ENCODE measurements around the gene MCU. TPM values are rescaled to one million over a fixed set of nuclear protein-coding genes. Genes with fewer than 3 reads are reported as not detected.
"Not testable (repeated sequence)": the region's sequence is repeated elsewhere in the genome, so short reads cannot be mapped to it uniquely, and the experiment has no call there.

The MCU gene
- total RNA-seq, 4 donors from 2014 or later = 17.6 to 24.9 (median 20.3) TPM

DNA sequence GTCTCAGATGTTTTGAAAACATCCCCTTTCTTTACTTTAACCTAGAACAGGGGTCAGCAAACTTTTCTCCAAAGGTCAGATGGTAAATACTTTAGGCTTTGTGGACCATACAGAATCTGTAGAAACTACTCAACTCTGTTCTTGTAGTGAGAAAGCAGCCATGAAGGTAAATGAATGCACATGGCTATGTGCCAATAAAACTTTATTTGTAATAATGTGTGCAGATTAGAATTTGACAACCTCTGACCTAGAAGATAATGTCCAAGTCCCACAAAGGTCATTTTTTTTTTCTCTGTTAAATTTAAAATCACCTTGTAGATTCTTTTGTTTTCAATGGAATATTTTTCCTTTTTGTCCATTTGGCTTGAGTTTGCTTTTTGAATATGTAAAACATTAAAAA lies 218.8 kb downstream of the MCU start:
- no peak overlapping the region for H3K4me3 ChIP-seq
- H3K36me3 ChIP-seq = no peaks in the 10 kb centered on the region
- H3K4me1 ChIP-seq = no peaks in the 10 kb centered on the region
- no peaks in the 10 kb centered on the region for H3K27me3 ChIP-seq
- no peaks in the 10 kb centered on the region for H3K9me3 ChIP-seq
- no peak for TF ChIP-seq POLR2A (IDR thresholded peaks at IDR 0.05)
- no peak for TF ChIP-seq POLR2AphosphoS5 (IDR thresholded peaks at IDR 0.05)
- TF ChIP-seq, protein P1, sequence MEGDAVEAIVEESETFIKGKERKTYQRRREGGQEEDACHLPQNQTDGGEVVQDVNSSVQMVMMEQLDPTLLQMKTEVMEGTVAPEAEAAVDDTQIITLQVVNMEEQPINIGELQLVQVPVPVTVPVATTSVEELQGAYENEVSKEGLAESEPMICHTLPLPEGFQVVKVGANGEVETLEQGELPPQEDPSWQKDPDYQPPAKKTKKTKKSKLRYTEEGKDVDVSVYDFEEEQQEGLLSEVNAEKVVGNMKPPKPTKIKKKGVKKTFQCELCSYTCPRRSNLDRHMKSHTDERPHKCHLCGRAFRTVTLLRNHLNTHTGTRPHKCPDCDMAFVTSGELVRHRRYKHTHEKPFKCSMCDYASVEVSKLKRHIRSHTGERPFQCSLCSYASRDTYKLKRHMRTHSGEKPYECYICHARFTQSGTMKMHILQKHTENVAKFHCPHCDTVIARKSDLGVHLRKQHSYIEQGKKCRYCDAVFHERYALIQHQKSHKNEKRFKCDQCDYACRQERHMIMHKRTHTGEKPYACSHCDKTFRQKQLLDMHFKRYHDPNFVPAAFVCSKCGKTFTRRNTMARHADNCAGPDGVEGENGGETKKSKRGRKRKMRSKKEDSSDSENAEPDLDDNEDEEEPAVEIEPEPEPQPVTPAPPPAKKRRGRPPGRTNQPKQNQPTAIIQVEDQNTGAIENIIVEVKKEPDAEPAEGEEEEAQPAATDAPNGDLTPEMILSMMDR (IDR thresholded peaks at IDR 0.05) = no peak
- TF ChIP-seq EP300 (IDR thresholded peaks at IDR 0.05) = no peak
- no peak overlapping the region for H3K27ac ChIP-seq
- no peak for ATAC-seq

DNA sequence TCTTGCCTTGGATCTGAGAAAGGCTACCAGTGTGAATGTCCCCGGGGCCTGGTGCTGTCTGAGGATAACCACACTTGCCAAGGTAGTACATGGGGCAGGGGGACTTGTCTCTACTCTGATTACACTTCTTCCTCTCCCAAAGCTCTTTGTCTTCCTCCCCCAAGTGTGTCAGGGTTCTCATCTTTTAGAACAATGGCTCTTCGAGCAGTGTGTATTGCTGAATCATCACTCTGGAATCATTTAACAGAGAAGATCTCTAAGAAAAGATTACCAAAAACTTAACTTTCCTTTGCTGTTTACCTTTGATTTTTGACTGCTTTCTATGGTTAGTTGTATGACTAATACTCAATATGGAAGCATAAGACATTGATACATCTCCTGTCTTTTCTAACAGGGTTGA lies 219.8 kb downstream of the MCU start:
- TF ChIP-seq EP300 (IDR thresholded peaks at IDR 0.05) = no peak
- no peaks in the 10 kb centered on the region for H3K9me3 ChIP-seq
- no peak for ATAC-seq
- no peak overlapping the region for H3K4me3 ChIP-seq
- no peaks in the 10 kb centered on the region for H3K4me1 ChIP-seq
- WGBS, 2 donors (ENCODE audit: low coverage in 1 of 2) = 100% methylated on average over 1 to 2 of the region's 2 CpGs
- H3K27ac ChIP-seq = no peak overlapping the region
- no peaks in the 10 kb centered on the region for H3K36me3 ChIP-seq
- H3K27me3 ChIP-seq = no peaks in the 10 kb centered on the region

DNA sequence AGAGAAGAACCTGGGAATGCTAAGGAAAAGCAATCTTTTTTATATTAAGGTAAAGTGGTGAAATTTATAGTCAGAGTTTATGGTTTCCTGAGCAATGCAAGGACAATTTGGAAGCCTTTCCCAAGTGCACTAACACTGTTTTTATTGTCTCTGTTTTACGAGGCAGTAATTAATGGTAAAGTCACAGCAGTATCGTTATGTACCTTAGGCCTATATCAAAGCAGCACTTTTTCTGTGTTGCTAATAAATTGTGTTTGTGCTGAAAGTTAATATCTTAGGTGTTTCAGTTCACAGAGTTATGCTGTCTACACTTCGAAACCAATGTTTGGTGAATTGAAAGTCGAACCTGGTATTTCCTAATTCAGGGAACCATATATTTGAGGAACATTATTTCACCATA lies 220.8 kb downstream of the MCU start:
- 90 to 92% methylated on average over 4 of the region's 4 CpGs for WGBS, 2 donors (ENCODE audit: low coverage in 1 of 2)
- no peak overlapping the region for H3K27ac ChIP-seq
- H3K4me1 ChIP-seq = no peaks in the 10 kb centered on the region
- no peaks in the 10 kb centered on the region for H3K36me3 ChIP-seq
- no peak overlapping the region for H3K4me3 ChIP-seq
- TF ChIP-seq POLR2AphosphoS5 (IDR thresholded peaks at IDR 0.05) (no peak), EP300 (IDR thresholded peaks at IDR 0.05) (no peak), POLR2A (IDR thresholded peaks at IDR 0.05) (no peak)
- TF ChIP-seq, protein P1 (IDR thresholded peaks at IDR 0.05) = no peak
- ATAC-seq = no peak
- no peaks in the 10 kb centered on the region for H3K9me3 ChIP-seq
- no peaks in the 10 kb centered on the region for H3K27me3 ChIP-seq

DNA sequence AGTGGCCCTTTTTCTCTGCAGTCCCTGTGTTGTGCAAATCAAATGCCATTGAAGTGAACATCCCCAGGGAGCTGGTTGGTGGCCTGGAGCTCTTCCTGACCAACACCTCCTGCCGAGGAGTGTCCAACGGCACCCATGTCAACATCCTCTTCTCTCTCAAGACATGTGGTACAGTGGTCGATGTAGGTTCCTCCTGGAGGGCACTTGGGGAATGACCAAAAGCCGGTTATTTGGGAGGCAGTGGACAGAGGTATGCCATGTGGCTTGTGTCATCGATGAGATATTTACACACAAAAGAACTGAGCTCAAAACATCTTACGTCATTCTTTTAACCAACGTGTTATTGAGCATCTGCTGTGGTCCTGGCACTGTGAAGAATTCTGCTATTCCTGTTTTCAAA lies 221.3 kb downstream of the MCU start:
- Histone ChIP-seq H3K4me3 (no peak overlapping the region), H3K36me3 (no peaks in the 10 kb centered on the region), H3K4me1 (no peaks in the 10 kb centered on the region), H3K27ac (no peak overlapping the region), H3K27me3 (no peaks in the 10 kb centered on the region), H3K9me3 (no peaks in the 10 kb centered on the region)
- TF ChIP-seq POLR2AphosphoS5 (IDR thresholded peaks at IDR 0.05) (no peak), POLR2A (IDR thresholded peaks at IDR 0.05) (no peak), EP300 (IDR thresholded peaks at IDR 0.05) (no peak)
- TF ChIP-seq, protein P1 (IDR thresholded peaks at IDR 0.05) = no peak
- WGBS, 2 donors (ENCODE audit: low coverage in 1 of 2) = 71 to 85% methylated on average over 4 to 5 of the region's 7 CpGs
- no peak for ATAC-seq

DNA sequence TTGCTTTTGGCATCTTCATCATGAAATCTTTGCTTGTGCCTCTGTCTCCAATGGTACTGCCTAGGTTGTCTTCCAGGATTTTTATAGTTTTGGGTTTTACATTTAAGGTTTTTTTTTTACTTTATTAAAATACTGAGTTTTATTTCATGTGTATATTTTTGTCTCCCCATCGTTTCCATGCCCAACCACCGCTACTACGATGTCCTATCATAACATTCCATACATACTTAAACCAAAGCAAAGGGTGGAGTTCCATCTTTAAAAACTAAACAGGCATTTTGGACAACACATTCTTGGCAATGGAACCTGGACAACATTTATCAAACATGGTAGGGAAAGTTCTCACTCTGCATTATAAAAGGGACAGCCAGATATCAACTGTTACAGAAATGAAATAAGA lies 225.3 kb downstream of the MCU start:
- not testable (repeated sequence) for ATAC-seq, H3K4me1 ChIP-seq, H3K27me3 ChIP-seq, H3K27ac ChIP-seq, H3K4me3 ChIP-seq, H3K36me3 ChIP-seq
- peaks cover 0 to 24% (median 0%) of the 10 kb centered on the region in 3 donors for H3K9me3 ChIP-seq
- 41 to 52% methylated on average over 3 of the region's 3 CpGs for WGBS, 2 donors (ENCODE audit: low coverage in 1 of 2)

DNA sequence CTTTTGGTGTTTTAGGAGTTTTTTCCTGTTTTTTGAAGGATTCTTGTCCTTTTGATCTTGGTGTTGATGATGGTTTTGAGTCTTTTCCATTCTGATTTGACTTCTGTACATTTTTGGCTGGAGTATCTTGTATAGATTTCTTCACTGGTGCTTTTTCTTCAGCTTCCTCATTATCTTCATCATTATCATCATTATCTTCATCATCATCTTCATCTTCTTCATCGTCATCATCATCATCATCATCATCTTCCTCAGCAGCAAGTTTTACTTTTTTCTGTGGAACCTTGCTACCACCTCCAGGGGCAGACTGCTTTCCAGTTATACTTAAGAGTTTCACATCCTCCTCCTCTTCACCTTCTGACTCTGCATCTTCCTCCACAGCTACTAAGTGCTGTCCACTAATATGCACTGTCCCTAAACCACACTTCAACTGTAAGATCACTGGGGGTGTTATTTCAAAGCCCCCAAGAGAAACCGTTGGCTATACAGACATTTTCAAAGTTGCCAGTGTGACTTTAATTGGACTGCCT lies 225.9 kb downstream of the MCU start:
- ATAC-seq = not testable (repeated sequence)

DNA sequence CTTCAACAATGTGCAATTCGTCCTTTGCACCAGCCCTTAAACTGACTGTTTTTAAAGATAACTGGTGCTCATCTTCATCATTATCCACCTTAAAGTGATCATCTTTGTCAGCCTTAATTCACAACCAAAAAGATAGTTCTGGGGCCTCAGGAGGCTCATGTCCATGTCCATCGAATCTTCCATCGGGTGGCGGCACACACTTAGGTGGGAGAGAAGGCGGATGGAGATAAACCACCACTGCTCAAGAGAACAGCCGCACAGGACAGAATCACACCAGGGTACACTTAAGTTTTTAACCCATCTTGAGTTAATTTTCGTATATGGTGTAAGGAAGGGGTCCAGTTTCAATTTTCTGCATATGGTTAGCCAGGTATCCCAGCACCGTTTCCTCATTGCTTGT lies 226.4 kb downstream of the MCU start:
- no peak for ATAC-seq
- H3K4me1 ChIP-seq = no peaks in the 10 kb centered on the region
- TF ChIP-seq POLR2AphosphoS5 (IDR thresholded peaks at IDR 0.05) = no peak
- TF ChIP-seq, protein P1 (IDR thresholded peaks at IDR 0.05) = no peak
- no peak for TF ChIP-seq EP300 (IDR thresholded peaks at IDR 0.05)
- no peaks in the 10 kb centered on the region for H3K36me3 ChIP-seq
- peaks cover 0 to 25% (median 0%) of the 10 kb centered on the region in 3 donors for H3K9me3 ChIP-seq
- WGBS, 2 donors (ENCODE audit: low coverage in 1 of 2) = 98 to 100% methylated on average over 7 to 8 of the region's 8 CpGs
- no peaks in the 10 kb centered on the region for H3K27me3 ChIP-seq
- no peak overlapping the region for H3K27ac ChIP-seq
- no peak overlapping the region for H3K4me3 ChIP-seq

More for the DNA sequence above, 225.9 kb downstream of the MCU start:
- H3K9me3 ChIP-seq = peaks cover 0 to 25% (median 0%) of the 10 kb centered on the region in 3 donors
- not testable (repeated sequence) for H3K4me1 ChIP-seq, H3K36me3 ChIP-seq, H3K27me3 ChIP-seq, H3K27ac ChIP-seq, H3K4me3 ChIP-seq
- 75 to 89% methylated on average over 2 of the region's 2 CpGs for WGBS, 2 donors (ENCODE audit: low coverage in 1 of 2)

DNA sequence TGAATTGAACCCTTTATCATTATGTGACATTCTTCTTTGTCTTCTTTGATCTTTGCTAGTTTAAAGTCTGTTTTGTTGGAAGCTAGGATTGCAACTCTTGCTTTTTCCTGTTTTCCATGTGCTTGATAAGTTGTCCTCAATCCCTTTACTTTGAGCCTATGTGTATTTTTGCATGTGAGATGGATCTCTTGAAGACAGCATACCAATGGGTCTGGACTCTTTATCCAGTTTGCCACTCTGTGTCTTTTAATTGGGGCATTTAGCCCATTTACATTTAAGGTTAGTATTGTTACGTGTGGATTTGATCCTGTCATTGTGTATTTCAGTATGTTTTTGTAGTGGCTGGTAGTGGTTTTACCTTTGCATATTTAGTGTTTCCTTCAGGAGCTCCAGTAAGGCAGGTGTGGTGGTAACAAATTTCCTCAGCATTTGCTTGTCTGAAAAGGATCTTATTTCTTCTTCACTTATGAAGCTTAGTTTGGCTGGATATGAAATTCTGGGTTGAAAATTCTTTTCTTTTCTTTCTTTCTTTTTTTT lies 229.3 kb downstream of the MCU start:
- H3K27ac ChIP-seq, ATAC-seq, H3K4me3 ChIP-seq, H3K4me1 ChIP-seq, H3K36me3 ChIP-seq, H3K27me3 ChIP-seq: not testable (repeated sequence)
- peaks cover 0 to 25% (median 0%) of the 10 kb centered on the region in 3 donors for H3K9me3 ChIP-seq
- 86 to 100% methylated on average over 1 of the region's 1 CpG for WGBS, 2 donors (ENCODE audit: low coverage in 1 of 2)

Data from gastroesophageal sphincter (tissue), 4 donors.